A673 (cell line): Measurements from ENCODE around the gene SMARCAD1.
"Not testable (repeated sequence)": the region's sequence is repeated elsewhere in the genome, so short reads cannot be mapped to it uniquely, and the experiment has no call there.

Experiments
- CTCF ChIP-seq: fragments of 300-800, 200-600 bp; sonication (generic); conservative IDR thresholded peaks from 2 replicates; pipeline ENCODE4 v1.5.1; 2017; ENCODE audit warnings: low read depth, mild to moderate bottlenecking, antibody characterized with exemption, low read length, moderate library complexity, mixed read lengths
- EZH2 ChIP-seq: fragments of 200-600 bp; sonication (generic); IDR thresholded peaks from 2 replicates; pipeline ENCODE4 v1.6.1; 2017; ENCODE audit warnings: borderline replicate concordance, low read depth, mild to moderate bottlenecking, mixed read lengths, antibody characterized with exemption, low read length; ENCODE audit not compliant: poor library complexity, severe bottlenecking

DNA sequence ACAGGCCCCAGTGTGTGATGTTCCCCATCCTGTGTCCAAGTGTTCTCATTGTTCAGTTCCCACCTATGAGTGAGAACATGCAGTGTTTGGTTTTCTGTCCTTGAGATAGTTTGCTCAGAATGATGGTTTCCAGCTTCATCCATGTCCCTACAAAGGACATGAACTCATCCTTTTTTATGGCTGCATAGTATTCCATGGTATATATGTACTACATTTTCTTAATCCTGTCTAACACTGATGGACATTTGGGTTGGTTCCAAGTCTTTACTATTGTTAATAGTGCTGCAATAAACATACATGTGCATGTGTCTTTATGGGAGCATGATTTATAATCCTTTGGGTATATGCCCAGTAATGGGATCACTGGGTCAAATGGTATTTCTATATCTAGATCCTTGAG is 112.3 kb downstream of the SMARCAD1 start:
- TF ChIP-seq CTCF, EZH2: not testable (repeated sequence)
